HCT116 (cell line): ENCODE results near the gene MRM3.

ENCODE experiments used
- EZH2 ChIP-seq: fragments of 200-600 bp; sonication (generic); IDR thresholded peaks from 2 replicates; pipeline ENCODE4 v1.6.1; 2017; ENCODE audit warnings: antibody characterized with exemption, mixed run types
- FOSL1 ChIP-seq: IDR thresholded peaks from 2 replicates; pipeline ENCODE4 v1.6.1; 2012; ENCODE audit warnings: low read depth
- POLR2A ChIP-seq: IDR thresholded peaks from 2 replicates; pipeline ENCODE4 v1.7.0; 2011; ENCODE audit warnings: borderline replicate concordance; ENCODE audit not compliant: insufficient read depth, insufficient read length; ENCODE audit errors: extremely low read depth
- TF ChIP-seq, protein P1 (sequence below), 3 experiments: fragments of 200-600 bp in 1 of 3; sonication (generic) in 1 of 3; IDR thresholded peaks in 2 of 3; conservative IDR thresholded peaks in 1 of 3; 2 replicates each; pipeline ENCODE4 v1.5.1; 2012 to 2017; ENCODE audit warnings: low read depth in 2 of 3, low read length in 2 of 3, antibody characterized with exemption in 1 of 3, borderline replicate concordance in 1 of 3, control low read depth in 1 of 3, mild to moderate bottlenecking in 1 of 3, mixed read lengths in 1 of 3, mixed run types in 1 of 3, moderate library complexity in 1 of 3; ENCODE audit not compliant: insufficient read depth in 1 of 3
- TF ChIP-seq, protein P2 (sequence below): IDR thresholded peaks from 2 replicates; pipeline ENCODE4 v1.6.1; 2012; ENCODE audit warnings: low read depth
- TF ChIP-seq, protein P3 (sequence below): IDR thresholded peaks from 2 replicates; pipeline ENCODE4 v1.6.1; 2012

DNA sequence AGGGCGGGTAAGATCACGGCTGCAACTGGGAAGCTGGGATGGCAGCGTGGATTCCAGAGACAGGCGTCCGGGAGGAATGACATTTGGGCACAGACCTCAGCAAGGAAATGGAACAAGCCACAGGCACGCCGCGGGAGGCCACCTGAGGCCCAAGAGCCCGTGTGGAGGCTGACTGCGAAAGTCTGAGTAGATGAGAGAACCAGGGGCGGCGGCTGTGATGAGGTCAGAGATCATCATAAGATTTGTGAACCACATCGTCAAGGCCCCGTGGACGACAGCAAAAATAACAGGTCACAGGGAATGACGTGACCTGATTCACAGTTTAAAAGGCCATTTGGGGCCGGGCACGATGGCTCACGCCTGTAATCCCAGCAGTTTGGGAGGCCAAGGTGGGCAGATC lies 48.2 kb downstream of the MRM3 start:
- TF ChIP-seq, protein P1, sequence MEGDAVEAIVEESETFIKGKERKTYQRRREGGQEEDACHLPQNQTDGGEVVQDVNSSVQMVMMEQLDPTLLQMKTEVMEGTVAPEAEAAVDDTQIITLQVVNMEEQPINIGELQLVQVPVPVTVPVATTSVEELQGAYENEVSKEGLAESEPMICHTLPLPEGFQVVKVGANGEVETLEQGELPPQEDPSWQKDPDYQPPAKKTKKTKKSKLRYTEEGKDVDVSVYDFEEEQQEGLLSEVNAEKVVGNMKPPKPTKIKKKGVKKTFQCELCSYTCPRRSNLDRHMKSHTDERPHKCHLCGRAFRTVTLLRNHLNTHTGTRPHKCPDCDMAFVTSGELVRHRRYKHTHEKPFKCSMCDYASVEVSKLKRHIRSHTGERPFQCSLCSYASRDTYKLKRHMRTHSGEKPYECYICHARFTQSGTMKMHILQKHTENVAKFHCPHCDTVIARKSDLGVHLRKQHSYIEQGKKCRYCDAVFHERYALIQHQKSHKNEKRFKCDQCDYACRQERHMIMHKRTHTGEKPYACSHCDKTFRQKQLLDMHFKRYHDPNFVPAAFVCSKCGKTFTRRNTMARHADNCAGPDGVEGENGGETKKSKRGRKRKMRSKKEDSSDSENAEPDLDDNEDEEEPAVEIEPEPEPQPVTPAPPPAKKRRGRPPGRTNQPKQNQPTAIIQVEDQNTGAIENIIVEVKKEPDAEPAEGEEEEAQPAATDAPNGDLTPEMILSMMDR (IDR thresholded peaks at IDR 0.05 in 2 of 3, conservative IDR thresholded peaks at IDR 0.05 in 1 of 3; ENCODE audit: borderline replicate concordance in 1 of 3, insufficient read depth in 1 of 3, low read depth in 2 of 3, low read length in 2 of 3) = no peak
- TF ChIP-seq, protein P2, sequence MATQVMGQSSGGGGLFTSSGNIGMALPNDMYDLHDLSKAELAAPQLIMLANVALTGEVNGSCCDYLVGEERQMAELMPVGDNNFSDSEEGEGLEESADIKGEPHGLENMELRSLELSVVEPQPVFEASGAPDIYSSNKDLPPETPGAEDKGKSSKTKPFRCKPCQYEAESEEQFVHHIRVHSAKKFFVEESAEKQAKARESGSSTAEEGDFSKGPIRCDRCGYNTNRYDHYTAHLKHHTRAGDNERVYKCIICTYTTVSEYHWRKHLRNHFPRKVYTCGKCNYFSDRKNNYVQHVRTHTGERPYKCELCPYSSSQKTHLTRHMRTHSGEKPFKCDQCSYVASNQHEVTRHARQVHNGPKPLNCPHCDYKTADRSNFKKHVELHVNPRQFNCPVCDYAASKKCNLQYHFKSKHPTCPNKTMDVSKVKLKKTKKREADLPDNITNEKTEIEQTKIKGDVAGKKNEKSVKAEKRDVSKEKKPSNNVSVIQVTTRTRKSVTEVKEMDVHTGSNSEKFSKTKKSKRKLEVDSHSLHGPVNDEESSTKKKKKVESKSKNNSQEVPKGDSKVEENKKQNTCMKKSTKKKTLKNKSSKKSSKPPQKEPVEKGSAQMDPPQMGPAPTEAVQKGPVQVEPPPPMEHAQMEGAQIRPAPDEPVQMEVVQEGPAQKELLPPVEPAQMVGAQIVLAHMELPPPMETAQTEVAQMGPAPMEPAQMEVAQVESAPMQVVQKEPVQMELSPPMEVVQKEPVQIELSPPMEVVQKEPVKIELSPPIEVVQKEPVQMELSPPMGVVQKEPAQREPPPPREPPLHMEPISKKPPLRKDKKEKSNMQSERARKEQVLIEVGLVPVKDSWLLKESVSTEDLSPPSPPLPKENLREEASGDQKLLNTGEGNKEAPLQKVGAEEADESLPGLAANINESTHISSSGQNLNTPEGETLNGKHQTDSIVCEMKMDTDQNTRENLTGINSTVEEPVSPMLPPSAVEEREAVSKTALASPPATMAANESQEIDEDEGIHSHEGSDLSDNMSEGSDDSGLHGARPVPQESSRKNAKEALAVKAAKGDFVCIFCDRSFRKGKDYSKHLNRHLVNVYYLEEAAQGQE = no peak
- TF ChIP-seq EZH2 (no peak), FOSL1 (no peak), POLR2A (no peak)
- TF ChIP-seq, protein P3, sequence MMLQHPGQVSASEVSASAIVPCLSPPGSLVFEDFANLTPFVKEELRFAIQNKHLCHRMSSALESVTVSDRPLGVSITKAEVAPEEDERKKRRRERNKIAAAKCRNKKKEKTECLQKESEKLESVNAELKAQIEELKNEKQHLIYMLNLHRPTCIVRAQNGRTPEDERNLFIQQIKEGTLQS = no peak
